Calu3 (cell line): ENCODE measurements around the gene NTMT2. TPM values are rescaled to one million over a fixed set of nuclear protein-coding genes. Genes with fewer than 3 reads are reported as not detected.

Experiments used
- BruUV-seq: library from RNA; stranded (reverse); fragments of 400-500 nt; replicated peaks from 2 replicates; lab custom pipeline; 2021; lab: Mats Ljungman, UMichigan
- CTCF ChIA-PET: fragments of 300-600 bp; sonication (Branson Sonifier 250); formaldehyde crosslinking; loops from one replicate; lab custom pipeline; 2022; ENCODE audit warnings: antibody characterized with exemption; lab: Charles Lee
- DNase-seq: peaks from one replicate; pipeline ENCODE4 v3.0.0; 2022
- H3K27ac Mint-ChIP-seq: one replicate; pipeline ENCODE4 v1.8.0; 2022; ENCODE audit warnings: mixed read lengths; ENCODE audit not compliant: unreplicated experiment
- H3K27me3 Mint-ChIP-seq: one replicate; pipeline ENCODE4 v1.8.0; 2022; ENCODE audit warnings: mixed read lengths; ENCODE audit not compliant: unreplicated experiment
- H3K36me3 Mint-ChIP-seq: one replicate; pipeline ENCODE4 v1.8.0; 2022; ENCODE audit warnings: mild to moderate bottlenecking, moderate library complexity, mixed read lengths; ENCODE audit not compliant: insufficient read depth, unreplicated experiment
- H3K4me1 Mint-ChIP-seq: one replicate; pipeline ENCODE4 v1.8.0; 2022; ENCODE audit warnings: mild to moderate bottlenecking, low read depth, mixed read lengths; ENCODE audit not compliant: unreplicated experiment
- H3K4me3 Mint-ChIP-seq: one replicate; pipeline ENCODE4 v1.8.0; 2022; ENCODE audit warnings: mild to moderate bottlenecking, low read depth, moderate library complexity, mixed read lengths; ENCODE audit not compliant: unreplicated experiment
- H3K9me3 Mint-ChIP-seq: one replicate; pipeline ENCODE4 v1.8.0; 2022; ENCODE audit warnings: low read depth, mixed read lengths; ENCODE audit not compliant: unreplicated experiment
- intact Hi-C: fragments of 100-400 bp; cut with micrococcal nuclease; formaldehyde crosslinking; loops from one replicate; pipeline ENCODE4 v1.10.0; 2022; ENCODE audit not compliant: unreplicated experiment
- total RNA-seq: library from RNA; stranded (reverse); gene quantifications from 2 replicates; pipeline ENCODE4 v1.2.3, GENCODE V29; 2022
- TF ChIP-seq, protein P1 (sequence below): fragments of 200-600 bp; IDR thresholded peaks from one replicate; pipeline ENCODE4 v1.8.0; 2022; ENCODE audit warnings: antibody characterized with exemption; ENCODE audit not compliant: unreplicated experiment

NTMT2 gene
- total RNA-seq, 1 experiment from 2014 or later: not detected

DNA sequence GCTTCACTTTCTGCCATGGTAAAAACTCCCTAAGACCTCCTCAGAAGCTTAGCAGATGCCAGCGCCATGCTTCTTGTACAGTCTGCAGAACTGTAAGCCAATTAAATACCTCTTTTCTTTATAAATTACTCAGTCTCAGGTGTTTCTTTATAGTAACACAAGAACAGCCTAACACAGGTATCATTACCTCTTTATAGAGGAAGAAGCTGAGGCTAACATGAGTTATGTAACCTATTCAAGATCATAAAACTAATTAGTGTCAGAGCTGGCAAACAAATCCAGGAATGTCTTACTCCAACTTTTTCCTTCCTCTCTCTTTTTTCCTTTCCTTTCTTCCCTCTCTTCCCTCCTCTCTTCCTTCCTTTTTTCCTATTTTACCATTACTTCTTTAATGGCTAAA lies 9.3 kb downstream of the NTMT2 start:
- BruUV-seq: no TSS peak
- Mint-ChIP-seq H3K27me3 (no peaks in the 10 kb centered on the region), H3K27ac (no peak overlapping the region), H3K4me3 (no peak overlapping the region), H3K4me1 (no peaks in the 10 kb centered on the region), H3K36me3 (no peaks in the 10 kb centered on the region), H3K9me3 (peaks cover 8% of the 10 kb centered on the region)
- CTCF ChIA-PET: no interaction called here
- DNase-seq: no peak
- TF ChIP-seq, protein P1, sequence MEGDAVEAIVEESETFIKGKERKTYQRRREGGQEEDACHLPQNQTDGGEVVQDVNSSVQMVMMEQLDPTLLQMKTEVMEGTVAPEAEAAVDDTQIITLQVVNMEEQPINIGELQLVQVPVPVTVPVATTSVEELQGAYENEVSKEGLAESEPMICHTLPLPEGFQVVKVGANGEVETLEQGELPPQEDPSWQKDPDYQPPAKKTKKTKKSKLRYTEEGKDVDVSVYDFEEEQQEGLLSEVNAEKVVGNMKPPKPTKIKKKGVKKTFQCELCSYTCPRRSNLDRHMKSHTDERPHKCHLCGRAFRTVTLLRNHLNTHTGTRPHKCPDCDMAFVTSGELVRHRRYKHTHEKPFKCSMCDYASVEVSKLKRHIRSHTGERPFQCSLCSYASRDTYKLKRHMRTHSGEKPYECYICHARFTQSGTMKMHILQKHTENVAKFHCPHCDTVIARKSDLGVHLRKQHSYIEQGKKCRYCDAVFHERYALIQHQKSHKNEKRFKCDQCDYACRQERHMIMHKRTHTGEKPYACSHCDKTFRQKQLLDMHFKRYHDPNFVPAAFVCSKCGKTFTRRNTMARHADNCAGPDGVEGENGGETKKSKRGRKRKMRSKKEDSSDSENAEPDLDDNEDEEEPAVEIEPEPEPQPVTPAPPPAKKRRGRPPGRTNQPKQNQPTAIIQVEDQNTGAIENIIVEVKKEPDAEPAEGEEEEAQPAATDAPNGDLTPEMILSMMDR: no peak
- intact Hi-C loops: no loop called here

DNA sequence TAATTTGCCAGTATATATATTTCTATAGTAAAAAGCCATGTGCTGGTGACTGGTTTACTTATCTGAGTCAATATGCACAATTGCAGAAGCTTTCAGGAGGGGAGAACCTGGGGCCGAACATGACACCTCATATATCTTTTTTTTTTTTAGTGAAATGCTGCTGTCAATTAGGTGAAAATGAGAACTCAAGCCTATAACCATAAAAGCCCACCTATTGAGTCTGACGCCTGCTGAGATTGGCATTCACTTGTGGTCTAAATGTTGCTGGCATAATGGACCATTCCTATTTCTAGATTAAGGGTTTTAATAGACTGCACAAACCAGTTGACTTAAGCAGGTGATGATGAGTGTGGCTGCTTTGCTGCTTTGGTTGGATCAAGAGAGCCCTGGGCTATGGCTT lies 10.8 kb downstream of the NTMT2 start:
- intact Hi-C loops: no loop called here
- TF ChIP-seq, protein P1: no peak
- no peak for DNase-seq
- H3K36me3 Mint-ChIP-seq: no peaks in the 10 kb centered on the region
- CTCF ChIA-PET: no interaction called here
- peaks cover 8% of the 10 kb centered on the region for H3K9me3 Mint-ChIP-seq
- no peaks in the 10 kb centered on the region for H3K27me3 Mint-ChIP-seq
- no peaks in the 10 kb centered on the region for H3K4me1 Mint-ChIP-seq
- H3K27ac Mint-ChIP-seq: no peak overlapping the region
- BruUV-seq: no TSS peak
- H3K4me3 Mint-ChIP-seq: no peak overlapping the region

DNA sequence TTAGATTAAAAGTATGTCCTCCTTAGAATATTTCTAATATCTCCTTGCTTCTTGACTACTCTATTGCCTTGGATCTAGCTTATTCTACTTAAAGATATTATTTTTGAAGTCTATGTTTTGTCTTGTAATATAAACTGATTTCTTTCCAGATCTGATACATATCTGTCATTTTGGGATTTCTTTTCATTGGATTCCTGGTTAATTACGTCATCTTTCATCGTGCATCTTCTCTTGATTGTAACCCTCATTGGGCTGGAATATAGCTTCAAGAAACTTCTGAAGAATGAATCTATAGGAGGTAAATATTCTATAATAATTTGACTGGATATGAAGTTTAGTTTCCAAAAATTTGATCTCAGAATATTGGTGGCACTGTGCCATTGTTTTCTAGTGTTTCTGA lies 12.1 kb downstream of the NTMT2 start:
- Mint-ChIP-seq H3K4me3 (no peak overlapping the region), H3K27me3 (no peaks in the 10 kb centered on the region), H3K9me3 (peaks cover 5% of the 10 kb centered on the region), H3K4me1 (no peaks in the 10 kb centered on the region), H3K27ac (no peak overlapping the region), H3K36me3 (no peaks in the 10 kb centered on the region)
- DNase-seq: no peak
- no TSS peak for BruUV-seq
- intact Hi-C loops: no loop called here
- CTCF ChIA-PET: no interaction called here
- TF ChIP-seq, protein P1: no peak

DNA sequence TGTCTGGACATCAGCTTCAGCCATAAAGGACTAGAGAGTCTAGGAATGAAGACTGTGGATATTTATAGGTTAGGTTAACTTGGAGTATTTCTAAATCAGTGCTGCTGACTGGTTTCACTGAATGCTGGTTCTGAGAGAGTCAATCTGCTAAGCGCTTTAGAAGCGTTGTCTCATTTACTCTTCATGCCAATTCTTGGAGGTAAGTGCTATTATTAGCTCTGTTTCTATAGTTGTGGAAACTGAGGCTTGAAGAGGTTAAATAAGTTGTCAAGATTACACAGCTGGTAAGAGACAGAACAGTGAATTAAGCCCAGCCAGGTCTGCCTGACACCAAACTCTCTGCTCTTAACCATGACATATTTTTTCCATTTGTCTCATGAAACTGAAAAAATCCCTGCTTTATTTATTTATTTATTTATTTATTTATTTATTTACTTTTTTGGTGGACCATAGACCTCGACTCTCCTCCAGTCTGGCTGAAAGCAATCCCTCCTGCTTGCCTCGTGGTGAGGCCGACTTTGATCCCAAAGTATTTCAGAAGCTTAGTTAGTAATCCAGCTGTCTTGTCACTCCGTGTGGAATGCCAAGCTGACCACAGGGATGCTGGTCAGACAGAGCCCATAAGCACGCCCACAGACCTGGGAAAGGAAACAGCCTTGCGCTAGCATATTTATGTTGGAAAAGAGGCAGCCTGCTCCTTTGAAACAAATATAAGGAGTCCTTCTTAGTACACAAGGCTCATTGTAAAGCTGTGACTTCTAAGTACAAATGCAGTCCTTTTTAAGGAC lies 16.9 kb downstream of the NTMT2 start:
- Mint-ChIP-seq H3K4me3 (no peak overlapping the region), H3K36me3 (no peaks in the 10 kb centered on the region), H3K9me3 (no peaks in the 10 kb centered on the region), H3K27me3 (no peaks in the 10 kb centered on the region), H3K4me1 (peaks cover 8% of the 10 kb centered on the region), H3K27ac (no peak overlapping the region)
- DNase-seq: no peak
- CTCF ChIA-PET: interaction anchor here (0.7 kb wide), 1 partner anchor 88 kb away, joined by 3 read pairs; the partner anchor contains the start of gene KIFAP3
- TF ChIP-seq, protein P1: no peak
- BruUV-seq: no TSS peak
- intact Hi-C loops: no loop called here
